CD4-positive, alpha-beta T cell treated with Interferon gamma for 1 hour (primary cell): Measurements from ENCODE around the gene TPM2.

Experiments
- DNase-seq: peaks from one replicate; pipeline ENCODE4 v3.0.0-alpha.2; 2020

TPM2 gene

GRCh38 chr9:35691757-35692301, 2.1 kb upstream of the TPM2 start:
- no peak for DNase-seq

- DNase-seq: peak; percentile 2
Measured at GRCh38 chr9:35691334-35691650, 1.6 kb upstream of the TPM2 start.

DNA sequence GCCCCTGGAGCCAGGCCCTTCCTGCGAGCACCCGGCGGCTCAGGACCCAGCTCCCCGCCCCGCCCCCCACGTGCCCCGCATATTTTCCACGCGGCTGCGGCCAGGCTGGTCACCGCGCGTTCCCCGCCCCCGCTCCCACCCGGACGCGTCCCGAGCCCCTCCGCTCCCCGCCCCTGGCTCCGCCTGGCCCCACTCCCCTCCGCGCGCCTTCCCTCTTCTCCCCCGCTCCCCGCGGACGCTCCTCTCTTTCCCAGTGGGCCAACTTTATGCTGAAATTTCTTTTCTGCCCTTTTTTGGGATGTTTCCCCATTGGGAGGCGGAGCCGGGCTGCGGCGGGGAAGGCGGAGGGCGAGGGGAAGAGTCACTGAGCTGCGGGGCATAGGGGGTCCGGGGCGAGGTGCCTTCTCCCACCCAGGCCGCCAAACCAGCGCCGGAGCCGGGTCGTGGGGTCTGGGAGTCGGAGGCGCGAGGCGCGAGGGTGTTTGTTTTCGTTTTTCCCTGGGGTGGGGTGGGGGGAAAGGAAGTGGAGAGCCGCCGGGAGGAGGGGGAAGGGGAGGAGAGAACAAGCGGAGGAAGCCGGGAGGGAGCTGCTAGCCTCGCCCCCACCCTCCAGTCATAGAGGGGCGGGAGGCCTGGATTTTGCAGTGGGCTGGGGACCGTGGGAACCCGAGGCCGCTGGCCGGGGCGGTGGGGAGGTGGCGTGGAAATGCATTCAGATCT, 1.0 kb upstream of the TPM2 start:
- no peak for DNase-seq

DNA sequence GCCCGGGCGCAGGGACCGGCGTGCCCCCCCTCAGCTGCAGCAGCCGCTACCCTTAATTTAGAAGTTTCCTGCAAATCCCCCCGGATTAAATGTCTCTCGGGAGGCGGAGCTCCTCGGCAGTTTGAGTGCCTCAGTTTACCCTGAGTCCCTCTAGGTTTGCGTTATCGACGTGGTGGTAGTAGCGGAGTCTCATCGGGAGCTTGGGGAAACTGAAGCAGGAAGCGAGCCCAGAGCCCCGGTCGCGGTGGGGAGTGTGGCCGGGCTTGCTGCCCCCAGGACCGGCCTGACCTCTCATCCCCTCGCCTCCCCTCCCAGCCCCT, 529 bp upstream of the TPM2 start:
- no peak for DNase-seq

- no peak for DNase-seq
Measured at GRCh38 chr9:35688558-35689541, 875 bp downstream of the TPM2 start.

DNA sequence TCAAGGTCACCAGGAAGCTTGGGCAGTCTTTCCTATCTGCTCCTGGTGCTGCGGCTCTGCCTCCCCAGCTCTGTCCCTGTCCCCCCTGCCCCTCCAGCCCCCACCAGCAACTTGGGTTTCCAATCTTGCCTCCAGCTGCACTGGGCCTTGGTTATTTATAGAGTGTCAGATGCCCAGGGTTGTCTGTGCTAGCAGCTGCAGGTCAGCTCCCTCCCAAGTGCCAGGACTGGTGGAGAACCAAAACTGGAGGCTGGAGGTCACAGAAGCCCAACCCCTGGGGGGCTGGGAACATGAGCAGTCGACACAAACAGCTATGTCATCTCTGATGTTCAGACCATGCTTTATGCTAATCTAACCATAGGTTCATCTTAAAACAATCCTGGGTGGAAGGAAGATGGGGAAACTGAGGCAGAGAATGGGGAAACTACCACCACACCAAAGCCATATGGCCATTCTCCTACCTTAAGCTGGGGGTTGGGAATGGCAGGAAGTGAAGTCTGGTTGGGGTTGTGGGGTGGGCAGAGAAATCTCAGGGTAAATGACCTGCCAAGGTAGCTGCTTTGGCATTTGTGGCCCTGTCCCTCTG, 1.7 kb downstream of the TPM2 start:
- DNase-seq: no peak

GRCh38 chr9:35687306-35687705, 2.4 kb downstream of the TPM2 start:
- no peak for DNase-seq

DNA sequence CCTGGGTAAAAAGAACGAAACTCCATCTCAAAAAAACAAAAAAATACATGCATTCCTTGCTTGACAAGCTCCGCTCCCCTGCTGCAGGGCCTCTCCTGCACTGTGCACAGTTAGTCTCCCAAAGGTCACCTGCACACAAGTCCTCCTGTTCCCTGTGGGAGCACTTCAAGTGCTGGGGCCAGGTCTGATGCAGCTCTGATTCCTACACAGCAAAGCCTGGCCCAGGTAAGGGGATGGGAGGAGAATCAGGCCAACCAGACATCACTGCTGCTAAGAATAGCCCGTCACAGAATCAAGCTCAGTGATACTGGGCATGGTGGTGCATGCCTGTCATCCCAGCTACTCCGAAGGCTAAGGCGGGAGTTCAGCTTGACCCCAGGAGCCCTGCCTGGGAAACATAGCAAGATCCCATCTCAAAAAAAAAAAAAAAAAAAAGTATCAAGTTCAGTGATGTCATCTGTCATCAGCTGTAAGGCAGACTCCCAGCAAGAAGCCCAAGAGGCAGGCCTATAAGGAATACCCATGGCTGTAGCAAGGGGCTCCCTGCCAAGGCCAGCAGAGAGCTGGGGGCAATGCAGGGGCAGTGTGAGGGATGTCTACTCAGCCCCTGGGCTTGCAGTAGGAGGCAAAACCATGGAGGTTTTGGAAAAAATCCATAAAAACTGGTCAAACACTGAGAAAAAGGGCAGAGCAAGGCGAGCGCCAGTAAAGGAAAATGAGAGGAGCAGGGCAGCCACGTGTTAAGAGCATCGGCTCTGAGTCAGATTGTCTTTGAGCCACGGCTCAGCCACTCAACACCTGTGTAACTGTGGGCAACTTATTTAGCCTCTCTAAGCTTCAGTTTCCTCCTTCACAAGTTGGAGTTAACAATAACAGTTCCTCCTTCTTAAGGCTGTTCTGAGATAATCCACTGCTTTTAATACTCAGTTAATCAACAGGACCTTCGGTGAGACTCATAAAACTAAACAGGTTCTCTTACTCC, 3.2 kb downstream of the TPM2 start:
- no peak for DNase-seq

GRCh38 chr9:35685506-35685905, 4.2 kb downstream of the TPM2 start:
- DNase-seq: no peak

DNA sequence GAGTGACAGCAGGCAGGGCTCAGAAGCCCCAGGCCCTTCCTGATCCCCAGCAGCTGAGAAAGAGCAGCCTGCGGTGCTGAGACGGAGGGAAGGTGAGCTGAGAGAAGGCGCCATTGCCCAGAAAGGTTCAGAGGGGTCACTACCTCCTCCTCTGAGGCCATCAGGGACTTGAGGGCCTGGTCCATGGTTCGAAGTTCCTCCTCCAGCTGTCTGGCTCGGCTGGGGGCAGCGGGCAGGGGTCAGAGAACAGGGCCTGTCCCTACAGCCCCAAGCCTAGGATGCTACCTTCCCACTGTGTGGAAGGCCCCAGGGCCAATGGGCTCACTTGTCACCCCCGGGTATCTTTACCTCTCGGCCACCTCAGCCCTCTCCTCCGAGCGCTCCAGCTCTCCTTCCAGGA, 4.8 kb downstream of the TPM2 start:
- no peak for DNase-seq

- no peak for DNase-seq
Measured at GRCh38 chr9:35683323-35683722, 6.4 kb downstream of the TPM2 start.

GRCh38 chr9:35682520-35683315, 7.0 kb downstream of the TPM2 start:
- no peak for DNase-seq

- no peak for DNase-seq
Measured at GRCh38 chr9:35682051-35682450, 7.7 kb downstream of the TPM2 start.

GRCh38 chr9:35681341-35682002, 8.3 kb downstream of the TPM2 start:
- DNase-seq: no peak

DNA sequence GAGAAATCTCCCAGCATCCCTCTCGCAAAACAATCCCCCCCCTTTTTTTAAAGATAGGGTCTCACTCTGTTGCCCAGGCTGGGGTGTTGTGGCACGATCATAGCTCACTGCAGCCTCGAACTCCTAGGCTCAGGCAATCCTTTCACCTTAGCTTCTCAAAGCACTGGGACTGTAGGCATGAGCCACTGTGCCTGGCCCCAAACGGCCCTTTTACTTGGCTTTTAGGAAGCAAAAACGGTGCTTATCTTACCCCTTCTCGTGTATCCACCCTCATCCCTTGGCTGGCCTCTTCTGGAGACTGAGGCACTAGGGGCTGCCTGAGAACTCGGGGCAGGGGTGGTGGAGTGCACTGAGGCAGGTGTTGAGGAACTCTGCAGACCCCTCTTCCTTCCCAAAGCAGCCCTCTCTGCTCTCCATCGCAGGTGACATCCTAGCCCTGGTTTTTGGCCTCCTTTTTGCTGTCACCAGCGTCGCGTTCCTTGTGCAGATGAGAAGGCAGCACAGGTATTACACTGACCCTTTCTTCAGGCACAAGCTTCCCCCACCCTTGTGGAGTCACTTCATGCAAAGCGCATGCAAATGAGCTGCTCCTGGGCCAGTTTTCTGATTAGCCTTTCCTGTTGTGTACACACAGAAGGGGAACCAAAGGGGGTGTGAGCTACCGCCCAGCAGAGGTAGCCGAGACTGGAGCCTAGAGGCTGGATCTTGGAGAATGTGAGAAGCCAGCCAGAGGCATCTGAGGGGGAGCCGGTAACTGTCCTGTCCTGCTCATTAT, 9.2 kb downstream of the TPM2 start:
- DNase-seq: no peak

DNA sequence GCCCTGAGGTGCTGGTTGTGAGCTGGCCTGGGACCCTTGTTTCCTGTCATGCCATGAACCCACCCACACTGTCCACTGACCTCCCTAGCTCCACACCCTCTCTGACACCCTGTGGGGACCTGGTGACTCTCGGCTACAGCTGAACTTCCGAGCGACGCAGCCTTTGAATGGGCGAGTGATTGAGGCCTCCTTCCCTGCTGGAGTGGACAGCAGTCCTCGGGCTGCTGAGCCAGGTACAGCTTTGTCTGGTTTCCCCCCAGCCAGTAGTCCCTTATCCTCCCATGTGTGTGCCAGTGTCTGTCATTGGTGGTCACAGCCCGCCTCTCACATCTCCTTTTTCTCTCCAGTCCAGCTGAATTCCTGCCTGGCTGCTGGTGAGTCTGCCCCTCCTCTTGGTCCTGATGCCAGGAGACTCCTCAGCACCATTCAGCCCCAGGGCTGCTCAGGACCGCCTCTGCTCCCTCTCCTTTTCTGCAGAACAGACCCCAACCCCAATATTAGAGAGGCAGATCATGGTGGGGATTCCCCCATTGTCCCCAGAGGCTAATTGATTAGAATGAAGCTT, 9.9 kb downstream of the TPM2 start:
- no peak for DNase-seq

DNA sequence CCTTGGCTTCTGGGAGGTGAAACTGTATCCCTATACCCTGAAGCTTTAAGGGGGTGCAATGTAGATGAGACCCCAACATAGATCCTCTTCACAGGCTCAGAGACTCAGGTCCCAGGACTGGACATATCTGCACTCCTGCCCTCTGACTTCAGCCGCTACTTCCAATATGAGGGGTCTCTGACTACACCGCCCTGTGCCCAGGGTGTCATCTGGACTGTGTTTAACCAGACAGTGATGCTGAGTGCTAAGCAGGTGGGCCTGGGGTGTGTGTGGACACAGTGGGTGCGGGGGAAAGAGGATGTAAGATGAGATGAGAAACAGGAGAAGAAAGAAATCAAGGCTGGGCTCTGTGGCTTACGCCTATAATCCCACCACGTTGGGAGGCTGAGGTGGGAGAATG, 10.6 kb downstream of the TPM2 start:
- DNase-seq: no peak

- DNase-seq: peak; percentile 11
Measured at GRCh38 chr9:35675732-35676392, 13.9 kb downstream of the TPM2 start.

- no peak for DNase-seq
Measured at GRCh38 chr9:35675204-35675603, 14.5 kb downstream of the TPM2 start.

DNA sequence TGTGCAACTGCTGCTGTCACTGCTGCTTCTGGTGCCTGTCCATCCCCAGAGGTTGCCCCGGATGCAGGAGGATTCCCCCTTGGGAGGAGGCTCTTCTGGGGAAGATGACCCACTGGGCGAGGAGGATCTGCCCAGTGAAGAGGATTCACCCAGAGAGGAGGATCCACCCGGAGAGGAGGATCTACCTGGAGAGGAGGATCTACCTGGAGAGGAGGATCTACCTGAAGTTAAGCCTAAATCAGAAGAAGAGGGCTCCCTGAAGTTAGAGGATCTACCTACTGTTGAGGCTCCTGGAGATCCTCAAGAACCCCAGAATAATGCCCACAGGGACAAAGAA, 15.7 kb downstream of the TPM2 start:
- DNase-seq: no peak
